C1 segment of cervical spinal cord (tissue), 14 donors: ENCODE measurements around the gene LRP1B.

Experiments
- DNase-seq, 14 donors: peaks; one replicate each; lab custom pipeline; 2025; lab: John Stamatoyannopoulos, UW

Gene LRP1B

GRCh38 chr2:140630557-140630956 is 1500.3 kb downstream of the LRP1B start:
- no peak for DNase-seq

- DNase-seq = no peak
Observed at GRCh38 chr2:140627885-140628284, 1502.9 kb downstream of the LRP1B start.

GRCh38 chr2:140627136-140627535 is 1503.7 kb downstream of the LRP1B start:
- DNase-seq = no peak

GRCh38 chr2:140624200-140624599 is 1506.6 kb downstream of the LRP1B start:
- DNase-seq = no peak

GRCh38 chr2:140621583-140622362 is 1509.0 kb downstream of the LRP1B start:
- no peak for DNase-seq

GRCh38 chr2:140604788-140605187 is 1526.0 kb downstream of the LRP1B start:
- no peak for DNase-seq

- DNase-seq = no peak
Observed at GRCh38 chr2:140604096-140604495, 1526.7 kb downstream of the LRP1B start.

GRCh38 chr2:140603416-140603815 is 1527.4 kb downstream of the LRP1B start:
- DNase-seq = no peak

- no peak for DNase-seq
Observed at GRCh38 chr2:140601801-140602200, 1529.0 kb downstream of the LRP1B start.

GRCh38 chr2:140601342-140601741 is 1529.5 kb downstream of the LRP1B start:
- DNase-seq = no peak

- no peak for DNase-seq
Observed at GRCh38 chr2:140600116-140600515, 1530.7 kb downstream of the LRP1B start.

- DNase-seq = no peak
Observed at GRCh38 chr2:140597836-140598235, 1533.0 kb downstream of the LRP1B start.

- no peak for DNase-seq
Observed at GRCh38 chr2:140597205-140597604, 1533.6 kb downstream of the LRP1B start.

GRCh38 chr2:140596447-140596846 is 1534.4 kb downstream of the LRP1B start:
- no peak for DNase-seq

GRCh38 chr2:140595107-140595506 is 1535.7 kb downstream of the LRP1B start:
- no peak for DNase-seq

GRCh38 chr2:140593132-140593531 is 1537.7 kb downstream of the LRP1B start:
- DNase-seq = no peak

GRCh38 chr2:140589696-140590095 is 1541.1 kb downstream of the LRP1B start:
- DNase-seq = no peak

GRCh38 chr2:140589273-140589672 is 1541.5 kb downstream of the LRP1B start:
- DNase-seq = no peak

GRCh38 chr2:140586379-140586778 is 1544.4 kb downstream of the LRP1B start:
- DNase-seq = no peak

GRCh38 chr2:140585016-140585415 is 1545.8 kb downstream of the LRP1B start:
- DNase-seq = no peak

- DNase-seq = no peak
Observed at GRCh38 chr2:140584471-140584870, 1546.3 kb downstream of the LRP1B start.

GRCh38 chr2:140580532-140581151 is 1550.2 kb downstream of the LRP1B start:
- no peak for DNase-seq

GRCh38 chr2:140577453-140577852 is 1553.4 kb downstream of the LRP1B start:
- no peak for DNase-seq
